Right lobe of liver (tissue), 4 donors: ENCODE results near the gene RAB4A.

Experiments used
- POLR2A ChIP-seq: fragments of 450-650 bp; IDR thresholded peaks from one replicate; pipeline ENCODE4 v1.6.1; 2017; ENCODE audit warnings: antibody characterized with exemption, mild to moderate bottlenecking
- TF ChIP-seq, protein P1 (sequence below), 4 donors: fragments of 200-600 bp in 3 of 4; fragments of 450-650 bp in 1 of 4; IDR thresholded peaks; one replicate each; pipeline versions ENCODE4 v1.5.1 to v1.8.0; 2016 to 2022; ENCODE audit warnings: antibody characterized with exemption in 4 of 4, mild to moderate bottlenecking in 2 of 4
- donor health status: DM: no; HTN: no; CAD: no.
- donor health status: DM: no; HTN: no; CAD: no.
- donor health status: DM: no; HTN: yes; CAD: no.

DNA sequence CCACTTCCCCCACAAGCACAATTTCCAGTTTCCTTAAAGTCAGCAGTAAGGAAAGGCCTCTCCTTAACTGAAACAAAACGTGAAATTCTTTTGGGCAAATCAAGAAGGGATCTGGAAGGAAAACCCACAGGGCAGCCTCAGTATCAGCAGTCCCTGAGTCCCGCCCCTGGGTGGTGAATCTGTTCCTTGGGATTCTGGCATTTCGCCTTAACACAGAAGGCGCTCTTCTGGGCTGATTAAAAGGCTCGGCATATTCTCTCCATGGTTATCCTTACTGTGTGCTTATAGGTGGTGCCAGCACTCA lies 12.2 kb upstream of the RAB4A start:
- TF ChIP-seq, protein P1, sequence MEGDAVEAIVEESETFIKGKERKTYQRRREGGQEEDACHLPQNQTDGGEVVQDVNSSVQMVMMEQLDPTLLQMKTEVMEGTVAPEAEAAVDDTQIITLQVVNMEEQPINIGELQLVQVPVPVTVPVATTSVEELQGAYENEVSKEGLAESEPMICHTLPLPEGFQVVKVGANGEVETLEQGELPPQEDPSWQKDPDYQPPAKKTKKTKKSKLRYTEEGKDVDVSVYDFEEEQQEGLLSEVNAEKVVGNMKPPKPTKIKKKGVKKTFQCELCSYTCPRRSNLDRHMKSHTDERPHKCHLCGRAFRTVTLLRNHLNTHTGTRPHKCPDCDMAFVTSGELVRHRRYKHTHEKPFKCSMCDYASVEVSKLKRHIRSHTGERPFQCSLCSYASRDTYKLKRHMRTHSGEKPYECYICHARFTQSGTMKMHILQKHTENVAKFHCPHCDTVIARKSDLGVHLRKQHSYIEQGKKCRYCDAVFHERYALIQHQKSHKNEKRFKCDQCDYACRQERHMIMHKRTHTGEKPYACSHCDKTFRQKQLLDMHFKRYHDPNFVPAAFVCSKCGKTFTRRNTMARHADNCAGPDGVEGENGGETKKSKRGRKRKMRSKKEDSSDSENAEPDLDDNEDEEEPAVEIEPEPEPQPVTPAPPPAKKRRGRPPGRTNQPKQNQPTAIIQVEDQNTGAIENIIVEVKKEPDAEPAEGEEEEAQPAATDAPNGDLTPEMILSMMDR (IDR thresholded peaks at IDR 0.05) = no peak
- TF ChIP-seq POLR2A = no peak
